ENCODE data around the gene S100A4. TPM values are rescaled to one million over a fixed set of nuclear protein-coding genes. Genes with fewer than 3 reads are reported as not detected.
"Not testable (repeated sequence)": the region's sequence is repeated elsewhere in the genome, so short reads cannot be mapped to it uniquely, and the experiment has no call there.

S100A4 gene
- total RNA-seq, 2 experiments from 2014 or later, result 109 to 118 TPM

- no peak for TF ChIP-seq CTCF (IDR thresholded peaks at IDR 0.05)
- CTCF ChIA-PET, result interaction anchor here (0.7 to 4.6 kb wide), 13 partner anchors 10 to 229 kb away, joined by 3 to 39 read pairs (median 5); partner anchors contain the start of gene S100A13
- DNase-seq (no peak), ATAC-seq (no peak)
- peaks cover 7% of the 10 kb centered on the region for H3K4me1 Mint-ChIP-seq (ENCODE audit: low read depth)
- H3K4me3 Mint-ChIP-seq, result no peak overlapping the region
- POLR2A ChIA-PET, result interaction anchor here (0.6 to 2.5 kb wide), 4 partner anchors 12 to 140 kb away, joined by 3 to 10 read pairs (median 4); partner anchors contain the start of gene S100A6
- no peak overlapping the region for H3K27ac Mint-ChIP-seq
- H3K9me3 Mint-ChIP-seq, result no peaks in the 10 kb centered on the region
- no peaks in the 10 kb centered on the region for H3K36me3 Mint-ChIP-seq (ENCODE audit: low read depth)
- no peaks in the 10 kb centered on the region for H3K27me3 Mint-ChIP-seq
- intact Hi-C loops (cut with micrococcal nuclease), result no loop called here
These were observed 24.7 kb downstream of the S100A4 start for GRCh38 chr1:153520818-153521476.

GRCh38 chr1:153520137-153520691 lies 25.4 kb downstream of the S100A4 start:
- CTCF ChIA-PET, result interaction anchor here (0.8 to 4.6 kb wide), 11 partner anchors 10 to 229 kb away, joined by 3 to 39 read pairs (median 5); no protein-coding TSS in a partner anchor
- H3K36me3 Mint-ChIP-seq (ENCODE audit: low read depth); DNase-seq; ATAC-seq; H3K27ac Mint-ChIP-seq; H3K4me1 Mint-ChIP-seq (ENCODE audit: low read depth); H3K9me3 Mint-ChIP-seq; H3K4me3 Mint-ChIP-seq; intact Hi-C loops (cut with micrococcal nuclease); H3K27me3 Mint-ChIP-seq: not testable (repeated sequence)
- POLR2A ChIA-PET, result interaction anchor here (1.7 to 2.5 kb wide), 2 partner anchors 12 to 15 kb away, joined by 6 to 10 read pairs; partner anchors contain the start of gene S100A6

GRCh38 chr1:153519242-153519641 lies 26.4 kb downstream of the S100A4 start:
- peaks cover 7% of the 10 kb centered on the region for H3K4me1 Mint-ChIP-seq (ENCODE audit: low read depth)
- DNase-seq (no peak), ATAC-seq (no peak)
- POLR2A ChIA-PET, result interaction anchor here (2.5 kb wide), 1 partner anchor 13 kb away, joined by 10 read pairs; no protein-coding TSS in a partner anchor
- intact Hi-C loops (cut with micrococcal nuclease), result no loop called here
- no peaks in the 10 kb centered on the region for H3K27me3 Mint-ChIP-seq
- no peak overlapping the region for H3K4me3 Mint-ChIP-seq
- H3K27ac Mint-ChIP-seq, result no peak overlapping the region
- CTCF ChIA-PET, result interaction anchor here (1.2 to 4.6 kb wide), 3 partner anchors 9 to 49 kb away, joined by 4 to 39 read pairs (median 19); no protein-coding TSS in a partner anchor
- H3K9me3 Mint-ChIP-seq, result no peaks in the 10 kb centered on the region
- TF ChIP-seq CTCF (IDR thresholded peaks at IDR 0.05), result no peak
- no peaks in the 10 kb centered on the region for H3K36me3 Mint-ChIP-seq (ENCODE audit: low read depth)

- TF ChIP-seq CTCF (IDR thresholded peaks at IDR 0.05), result no peak
- H3K4me1 Mint-ChIP-seq (ENCODE audit: low read depth), result peaks cover 9% of the 10 kb centered on the region
- H3K27ac Mint-ChIP-seq, result no peak overlapping the region
- no peaks in the 10 kb centered on the region for H3K36me3 Mint-ChIP-seq (ENCODE audit: low read depth)
- intact Hi-C loops (cut with micrococcal nuclease), result no loop called here
- ChIA-PET CTCF (interaction anchor here (0.8 to 1.8 kb wide), 7 partner anchors 16 to 102 kb away, joined by 3 to 8 read pairs (median 3); no protein-coding TSS in a partner anchor), POLR2A (interaction anchor here (1.1 to 1.4 kb wide), 2 partner anchors 10 to 25 kb away, joined by 3 to 5 read pairs; partner anchors contain the start of gene S100A5)
- no peak for DNase-seq
- no peaks in the 10 kb centered on the region for H3K9me3 Mint-ChIP-seq
- no peak overlapping the region for H3K4me3 Mint-ChIP-seq
- H3K27me3 Mint-ChIP-seq, result no peaks in the 10 kb centered on the region
- ATAC-seq, result no peak
These were observed 29.9 kb downstream of the S100A4 start for GRCh38 chr1:153515504-153516394.

- ChIA-PET CTCF (interaction anchor here (1.2 to 1.3 kb wide), 3 partner anchors 31 to 59 kb away, joined by 3 to 5 read pairs (median 3); partner anchors contain the start of gene S100A4), POLR2A (interaction anchor here (1.2 kb wide), 1 partner anchor 20 kb away, joined by 3 read pairs; no protein-coding TSS in a partner anchor)
- no peak overlapping the region for H3K27ac Mint-ChIP-seq
- no peaks in the 10 kb centered on the region for H3K27me3 Mint-ChIP-seq
- no peak for ATAC-seq
- H3K36me3 Mint-ChIP-seq (ENCODE audit: low read depth), result no peaks in the 10 kb centered on the region
- no peak for TF ChIP-seq CTCF (IDR thresholded peaks at IDR 0.05)
- no peaks in the 10 kb centered on the region for H3K9me3 Mint-ChIP-seq
- H3K4me3 Mint-ChIP-seq, result no peak overlapping the region
- no peak for DNase-seq
- H3K4me1 Mint-ChIP-seq (ENCODE audit: low read depth), result peaks cover 9% of the 10 kb centered on the region
- intact Hi-C loops (cut with micrococcal nuclease), result loop anchor here (5.0 kb wide), 1 partner anchor 234 kb away; no protein-coding TSS in a partner anchor
These were observed 31.9 kb downstream of the S100A4 start for GRCh38 chr1:153513666-153514065.

Measured in activated CD8-positive, alpha-beta T cell treated with anti-CD3 and anti-CD28 coated beads for 36 hours (primary cell).